CD4-positive, CD25-positive, alpha-beta regulatory T cell (primary cell): ENCODE results near the gene ZSWIM2. TPM values are rescaled to one million over a fixed set of nuclear protein-coding genes. Genes with fewer than 3 reads are reported as not detected.

Source experiments
- ATAC-seq, 2 donors: fragments of 150-1000 bp; cut with Tn5 transposase; one replicate each; pipeline ENCODE4 v1.10.0; 2021; ENCODE audit warnings: low read depth in 2 of 2, moderate number of reproducible peaks in 2 of 2, moderate library complexity in 1 of 2
- DNase-seq, 3 donors: peaks; one replicate each; pipeline versions ENCODE4 v3.0.0 to v3.0.0-alpha.2; 2012 to 2022; ENCODE audit warnings: mixed read lengths in 1 of 3
- H3K27ac ChIP-seq: one replicate; pipeline ENCODE4 v1.7.0; 2013; ENCODE audit warnings: mild to moderate bottlenecking, low read length; ENCODE audit not compliant: insufficient read depth, poor library complexity, severe bottlenecking
- H3K27me3 ChIP-seq: one replicate; pipeline ENCODE4 v1.7.0; 2013; ENCODE audit warnings: low read length; ENCODE audit not compliant: control insufficient read depth, insufficient read depth
- H3K36me3 ChIP-seq: one replicate; pipeline ENCODE4 v1.7.0; 2013; ENCODE audit warnings: mild to moderate bottlenecking, low read length, moderate library complexity; ENCODE audit not compliant: control insufficient read depth, insufficient read depth
- H3K4me1 ChIP-seq: 2 replicates; pipeline ENCODE4 v1.7.0; 2013; ENCODE audit warnings: mild to moderate bottlenecking, low read length; ENCODE audit not compliant: insufficient read depth, control insufficient read depth, poor library complexity, severe bottlenecking
- H3K4me3 ChIP-seq: one replicate; pipeline ENCODE4 v1.7.0; 2013; ENCODE audit warnings: low read depth, mild to moderate bottlenecking, low read length, moderate library complexity
- H3K9me3 ChIP-seq, 2 experiments: 1 replicate in 1 of 2; 2 replicates in 1 of 2; pipeline ENCODE4 v1.7.0; 2013; ENCODE audit warnings: low read length in 2 of 2, mild to moderate bottlenecking in 1 of 2, moderate library complexity in 1 of 2; ENCODE audit not compliant: control insufficient read depth in 2 of 2
- H3K27ac Mint-ChIP-seq, 3 donors: one replicate each; pipeline ENCODE4 v1.8.0; 2020 to 2022; ENCODE audit warnings: mild to moderate bottlenecking in 3 of 3, mixed read lengths in 3 of 3, moderate library complexity in 2 of 3
- H3K27me3 Mint-ChIP-seq: one replicate; pipeline ENCODE4 v1.8.0; 2022; ENCODE audit warnings: mild to moderate bottlenecking, mixed read lengths
- H3K36me3 Mint-ChIP-seq: one replicate; pipeline ENCODE4 v1.8.0; 2020; ENCODE audit warnings: mixed read lengths
- H3K4me1 Mint-ChIP-seq, 4 donors: one replicate each; pipeline ENCODE4 v1.8.0; 2020 to 2022; ENCODE audit warnings: mixed read lengths in 4 of 4, mild to moderate bottlenecking in 1 of 4
- H3K4me3 Mint-ChIP-seq, 4 donors: one replicate each; pipeline ENCODE4 v1.8.0; 2020 to 2022; ENCODE audit warnings: mild to moderate bottlenecking in 4 of 4, mixed read lengths in 4 of 4, moderate library complexity in 3 of 4
- H3K9me3 Mint-ChIP-seq, 7 donors: one replicate each; pipeline ENCODE4 v1.8.0; 2020 to 2022; ENCODE audit warnings: mixed read lengths in 7 of 7, mild to moderate bottlenecking in 3 of 7, moderate library complexity in 2 of 7
- polyA plus RNA-seq, 4 donors: library from polyadenylated mRNA; unstranded; fragments of 300-500 nt; fragmentation: Illumina TruSeq; gene quantifications; one replicate each; pipeline ENCODE4 v1.2.3, GENCODE V29; 2021
- total RNA-seq: library from RNA; stranded (reverse); gene quantifications from one replicate; pipeline ENCODE4 v1.2.3, GENCODE V29; 2022

ZSWIM2 gene
- total and polyA plus RNA-seq, 5 donors from 2014 or later = not detected

GRCh38 chr2:186871881-186872280 lies 22.9 kb upstream of the ZSWIM2 start:
- Histone ChIP-seq H3K27me3 (no peaks in the 10 kb centered on the region), H3K4me1 (no peaks in the 10 kb centered on the region), H3K9me3 (no peaks in the 10 kb centered on the region), H3K27ac (no peak overlapping the region), H3K36me3 (no peaks in the 10 kb centered on the region), H3K4me3 (no peak overlapping the region)
- no peaks in the 10 kb centered on the region for H3K4me1 Mint-ChIP-seq
- H3K9me3 Mint-ChIP-seq = peaks cover 0 to 4% (median 3%) of the 10 kb centered on the region in 7 donors
- ATAC-seq (no peak), DNase-seq (no peak)
- no peak overlapping the region for H3K27ac Mint-ChIP-seq
- H3K4me3 Mint-ChIP-seq = no peak overlapping the region
- H3K36me3 Mint-ChIP-seq = no peaks in the 10 kb centered on the region
- H3K27me3 Mint-ChIP-seq = no peaks in the 10 kb centered on the region

GRCh38 chr2:186868344-186868743 lies 19.4 kb upstream of the ZSWIM2 start:
- Histone ChIP-seq H3K27ac (no peak overlapping the region), H3K36me3 (no peaks in the 10 kb centered on the region), H3K27me3 (no peaks in the 10 kb centered on the region), H3K4me3 (no peak overlapping the region), H3K4me1 (no peaks in the 10 kb centered on the region), H3K9me3 (no peaks in the 10 kb centered on the region)
- H3K27ac Mint-ChIP-seq = no peak overlapping the region
- H3K4me3 Mint-ChIP-seq = no peak overlapping the region
- peaks cover 0 to 4% (median 0%) of the 10 kb centered on the region in 4 donors for H3K4me1 Mint-ChIP-seq
- no peaks in the 10 kb centered on the region for H3K36me3 Mint-ChIP-seq
- ATAC-seq = no peak
- peaks cover 0 to 3% (median 0%) of the 10 kb centered on the region in 7 donors for H3K9me3 Mint-ChIP-seq
- no peaks in the 10 kb centered on the region for H3K27me3 Mint-ChIP-seq
- DNase-seq = no peak

- Histone ChIP-seq H3K4me1 (no peaks in the 10 kb centered on the region), H3K4me3 (no peak overlapping the region), H3K27ac (no peak overlapping the region), H3K27me3 (no peaks in the 10 kb centered on the region), H3K36me3 (no peaks in the 10 kb centered on the region), H3K9me3 (no peaks in the 10 kb centered on the region)
- Mint-ChIP-seq H3K36me3 (no peaks in the 10 kb centered on the region), H3K9me3 (peaks cover 0 to 4% (median 0%) of the 10 kb centered on the region in 7 donors), H3K4me3 (peak overlapping the region in 1 of 4 donors; percentile 44), H3K27ac (no peak overlapping the region), H3K27me3 (no peaks in the 10 kb centered on the region), H3K4me1 (peaks cover 0 to 4% (median 0%) of the 10 kb centered on the region in 4 donors)
- ATAC-seq (no peak), DNase-seq (peak in 1 of 3 donors; percentile 4)
Measured at GRCh38 chr2:186862869-186863709, 14.1 kb upstream of the ZSWIM2 start.

- Mint-ChIP-seq H3K27ac (no peak overlapping the region), H3K27me3 (no peaks in the 10 kb centered on the region), H3K36me3 (no peaks in the 10 kb centered on the region), H3K4me1 (no peaks in the 10 kb centered on the region), H3K9me3 (peaks cover 0 to 15% (median 1%) of the 10 kb centered on the region in 7 donors), H3K4me3 (no peak overlapping the region)
- Histone ChIP-seq H3K27ac (no peak overlapping the region), H3K27me3 (no peaks in the 10 kb centered on the region), H3K4me1 (no peaks in the 10 kb centered on the region), H3K9me3 (no peaks in the 10 kb centered on the region), H3K4me3 (no peak overlapping the region), H3K36me3 (no peaks in the 10 kb centered on the region)
- ATAC-seq (no peak), DNase-seq (no peak)
Measured at GRCh38 chr2:186855216-186855615, 6.2 kb upstream of the ZSWIM2 start.

- Histone ChIP-seq H3K4me3 (no peak overlapping the region), H3K27ac (no peak overlapping the region), H3K36me3 (no peaks in the 10 kb centered on the region), H3K27me3 (no peaks in the 10 kb centered on the region), H3K4me1 (no peaks in the 10 kb centered on the region), H3K9me3 (no peaks in the 10 kb centered on the region)
- H3K4me3 Mint-ChIP-seq = no peak overlapping the region
- peaks cover 0 to 9% (median 0%) of the 10 kb centered on the region in 4 donors for H3K4me1 Mint-ChIP-seq
- H3K27me3 Mint-ChIP-seq = peaks cover 5% of the 10 kb centered on the region
- DNase-seq (no peak), ATAC-seq (no peak)
- no peaks in the 10 kb centered on the region for H3K36me3 Mint-ChIP-seq
- no peak overlapping the region for H3K27ac Mint-ChIP-seq
- H3K9me3 Mint-ChIP-seq = peaks cover 0 to 15% (median 1%) of the 10 kb centered on the region in 7 donors
Measured at GRCh38 chr2:186853951-186854350, 5.0 kb upstream of the ZSWIM2 start.

- DNase-seq = no peak
- H3K27me3 Mint-ChIP-seq = peaks cover 5% of the 10 kb centered on the region
- no peak overlapping the region for H3K4me3 Mint-ChIP-seq
- no peaks in the 10 kb centered on the region for H3K4me1 ChIP-seq
- no peaks in the 10 kb centered on the region for H3K27me3 ChIP-seq
- no peaks in the 10 kb centered on the region for H3K9me3 ChIP-seq
- H3K27ac Mint-ChIP-seq = no peak overlapping the region
- ATAC-seq = no peak
- H3K36me3 ChIP-seq = no peaks in the 10 kb centered on the region
- peaks cover 0 to 15% (median 1%) of the 10 kb centered on the region in 7 donors for H3K9me3 Mint-ChIP-seq
- no peak overlapping the region for H3K27ac ChIP-seq
- H3K4me1 Mint-ChIP-seq = peaks cover 0 to 12% (median 1%) of the 10 kb centered on the region in 4 donors
- H3K36me3 Mint-ChIP-seq = no peaks in the 10 kb centered on the region
- H3K4me3 ChIP-seq = no peak overlapping the region
Measured at GRCh38 chr2:186852508-186852907, 3.5 kb upstream of the ZSWIM2 start.

GRCh38 chr2:186842373-186842772 lies 6.6 kb downstream of the ZSWIM2 start:
- no peak overlapping the region for H3K27ac ChIP-seq
- no peaks in the 10 kb centered on the region for H3K36me3 Mint-ChIP-seq
- H3K4me1 Mint-ChIP-seq = no peaks in the 10 kb centered on the region
- ATAC-seq = no peak
- no peaks in the 10 kb centered on the region for H3K27me3 ChIP-seq
- no peaks in the 10 kb centered on the region for H3K4me1 ChIP-seq
- no peaks in the 10 kb centered on the region for H3K9me3 ChIP-seq
- no peaks in the 10 kb centered on the region for H3K36me3 ChIP-seq
- H3K27ac Mint-ChIP-seq = no peak overlapping the region
- H3K4me3 ChIP-seq = no peak overlapping the region
- peaks cover 5% of the 10 kb centered on the region for H3K27me3 Mint-ChIP-seq
- DNase-seq = no peak
- H3K4me3 Mint-ChIP-seq = no peak overlapping the region
- peaks cover 0 to 6% (median 0%) of the 10 kb centered on the region in 7 donors for H3K9me3 Mint-ChIP-seq

- H3K36me3 Mint-ChIP-seq = no peaks in the 10 kb centered on the region
- H3K9me3 ChIP-seq = no peaks in the 10 kb centered on the region
- H3K27ac Mint-ChIP-seq = no peak overlapping the region
- no peaks in the 10 kb centered on the region for H3K4me1 Mint-ChIP-seq
- H3K27me3 ChIP-seq = no peaks in the 10 kb centered on the region
- H3K9me3 Mint-ChIP-seq = peaks cover 0 to 6% (median 0%) of the 10 kb centered on the region in 7 donors
- H3K27ac ChIP-seq = no peak overlapping the region
- no peak for DNase-seq
- H3K4me1 ChIP-seq = no peaks in the 10 kb centered on the region
- no peak for ATAC-seq
- peaks cover 5% of the 10 kb centered on the region for H3K27me3 Mint-ChIP-seq
- H3K36me3 ChIP-seq = no peaks in the 10 kb centered on the region
- H3K4me3 Mint-ChIP-seq = no peak overlapping the region
- no peak overlapping the region for H3K4me3 ChIP-seq
Measured at GRCh38 chr2:186841940-186842339, 7.0 kb downstream of the ZSWIM2 start.
